IMR-90 (cell line): ENCODE data around the gene CDK6. TPM values are rescaled to one million over a fixed set of nuclear protein-coding genes. Genes with fewer than 3 reads are reported as not detected.
A peak's percentile ranks its signal among the peaks of the same experiment; 100 is the strongest.

Experiments used
- ATAC-seq: fragments of 200-7000 bp; cut with Tn5 transposase; 2 replicates; pipeline ENCODE4 v1.9.1; 2020; ENCODE audit warnings: low read depth, mild to moderate bottlenecking, moderate library complexity
- BruUV-seq: library from RNA; stranded (reverse); fragments of 400-500 nt; replicated peaks from 2 replicates; lab custom pipeline; 2021; lab: Mats Ljungman, UMichigan
- CTCF ChIA-PET: fragments of 300-600 bp; formaldehyde crosslinking; extraction: SDS; loops from one replicate; lab custom pipeline; 2021; ENCODE audit warnings: antibody characterized with exemption; lab: Yijun Ruan, JAX
- POLR2A ChIA-PET: fragments of 300-600 bp; sonication (Branson Sonifier 250); formaldehyde crosslinking; loops from one replicate; lab custom pipeline; 2022; ENCODE audit warnings: antibody characterized with exemption; ENCODE audit not compliant: unreplicated experiment; lab: Charles Lee
- DNase-seq: peaks from one replicate; pipeline ENCODE4 v3.0.0; 2013
- H2AFZ ChIP-seq: replicated peaks from 2 replicates; pipeline ENCODE3; 2013; ENCODE audit warnings: low read length, mild to moderate bottlenecking; ENCODE audit not compliant: poor library complexity
- H2AK5ac ChIP-seq: 2 replicates; pipeline ENCODE4 v1.6.1; 2013; ENCODE audit warnings: low read depth, low read length, inconsistent platforms
- H2AK9ac ChIP-seq: replicated peaks from 2 replicates; pipeline ENCODE3; 2013; ENCODE audit warnings: mild to moderate bottlenecking, low read depth, low read length, moderate library complexity; ENCODE audit not compliant: poor library complexity
- H2BK120ac ChIP-seq: 2 replicates; pipeline ENCODE4 v1.6.1; 2013; ENCODE audit warnings: low read depth, low read length, inconsistent platforms
- H2BK15ac ChIP-seq: 3 replicates; pipeline ENCODE4 v1.6.1; 2013; ENCODE audit warnings: low read depth, low read length, inconsistent platforms
- H2BK20ac ChIP-seq: 2 replicates; pipeline ENCODE4 v1.6.1; 2013; ENCODE audit warnings: low read depth, mild to moderate bottlenecking, inconsistent platforms, low read length, moderate library complexity
- H2BK5ac ChIP-seq: 2 replicates; pipeline ENCODE4 v1.6.1; 2013; ENCODE audit warnings: mild to moderate bottlenecking, low read depth, low read length, inconsistent platforms; ENCODE audit not compliant: poor library complexity, severe bottlenecking
- H3K14ac ChIP-seq: replicated peaks from 2 replicates; pipeline ENCODE4 v1.6.1; 2013; ENCODE audit warnings: low read depth, low read length, inconsistent platforms
- H3K18ac ChIP-seq: 2 replicates; pipeline ENCODE4 v1.6.1; 2013; ENCODE audit warnings: low read depth, low read length, control low read depth
- H3K23ac ChIP-seq: 2 replicates; pipeline ENCODE4 v1.6.1; 2013; ENCODE audit warnings: low read depth, low read length, inconsistent platforms
- H3K27ac ChIP-seq: 2 replicates; pipeline ENCODE4 v1.5.1; 2013; ENCODE audit warnings: mild to moderate bottlenecking, control low read depth, low read length; ENCODE audit not compliant: insufficient read depth
- H3K27me3 ChIP-seq: 2 replicates; pipeline ENCODE4 v1.6.1; 2013; ENCODE audit warnings: low read length; ENCODE audit not compliant: control insufficient read depth, insufficient read depth
- H3K36me3 ChIP-seq: 2 replicates; pipeline ENCODE4 v1.6.1; 2013; ENCODE audit warnings: low read length, mixed read lengths; ENCODE audit not compliant: control insufficient read depth, insufficient read depth
- H3K4ac ChIP-seq: 2 replicates; pipeline ENCODE4 v1.6.1; 2013; ENCODE audit warnings: low read depth, low read length, inconsistent platforms
- H3K4me1 ChIP-seq: 2 replicates; pipeline ENCODE4 v1.6.1; 2013; ENCODE audit warnings: low read length, mixed read lengths; ENCODE audit not compliant: control insufficient read depth, insufficient read depth
- H3K4me2 ChIP-seq: 2 replicates; pipeline ENCODE4 v1.6.1; 2013; ENCODE audit warnings: low read depth, mild to moderate bottlenecking, control low read depth, low read length, moderate library complexity
- H3K4me3 ChIP-seq: 2 replicates; pipeline ENCODE4 v1.5.1; 2013; ENCODE audit warnings: low read depth, mild to moderate bottlenecking, control low read depth, low read length, moderate library complexity; ENCODE audit not compliant: insufficient read depth
- H3K56ac ChIP-seq: 2 replicates; pipeline ENCODE4 v1.6.1; 2013; ENCODE audit warnings: low read length, inconsistent platforms; ENCODE audit not compliant: insufficient read depth; ENCODE audit errors: extremely low read depth
- H3K79me1 ChIP-seq, 2 experiments: 2 replicates each; pipeline ENCODE4 v1.6.1; 2013; ENCODE audit warnings: low read length in 2 of 2, inconsistent platforms in 1 of 2, low read depth in 1 of 2
- H3K9ac ChIP-seq: 2 replicates; pipeline ENCODE4 v1.6.1; 2013; ENCODE audit warnings: low read depth, low read length, control low read depth
- H3K9me1 ChIP-seq: 2 replicates; pipeline ENCODE4 v1.6.1; 2013; ENCODE audit warnings: low read length, inconsistent platforms; ENCODE audit not compliant: insufficient read depth
- H3K9me3 ChIP-seq: 2 replicates; pipeline ENCODE4 v1.6.1; 2013; ENCODE audit warnings: low read length; ENCODE audit not compliant: control insufficient read depth, insufficient read depth
- H4K20me1 ChIP-seq: 2 replicates; pipeline ENCODE4 v1.6.1; 2013; ENCODE audit warnings: low read length, inconsistent platforms; ENCODE audit not compliant: insufficient read depth
- H4K5ac ChIP-seq: 2 replicates; pipeline ENCODE4 v1.6.1; 2013; ENCODE audit warnings: mild to moderate bottlenecking, low read depth, low read length, control low read depth
- H4K8ac ChIP-seq, 2 experiments: 2 replicates each; pipeline ENCODE4 v1.6.1; 2013; ENCODE audit warnings: low read depth in 2 of 2, low read length in 2 of 2, control low read depth in 1 of 2, inconsistent platforms in 1 of 2
- H4K91ac ChIP-seq: 2 replicates; pipeline ENCODE4 v1.6.1; 2013; ENCODE audit warnings: low read depth, low read length, inconsistent platforms; ENCODE audit not compliant: insufficient read depth
- BHLHE40 ChIP-seq: fragments of 150-350 bp; IDR thresholded peaks from 2 replicates; pipeline ENCODE4 v1.6.1; 2016; ENCODE audit warnings: mild to moderate bottlenecking, low read depth, low read length
- CEBPB ChIP-seq: IDR thresholded peaks from 2 replicates; pipeline ENCODE4 v1.6.1; 2012; ENCODE audit warnings: low read depth, low read length, improper control_type of control experiment
- CHD1 ChIP-seq: IDR thresholded peaks from 2 replicates; pipeline ENCODE4 v1.6.1; 2012; ENCODE audit warnings: low read depth, low read length, improper control_type of control experiment
- FOS ChIP-seq: fragments of 150-350 bp; IDR thresholded peaks from 2 replicates; pipeline ENCODE4 v1.6.1; 2016; ENCODE audit warnings: low read depth, low read length
- MAFK ChIP-seq: IDR thresholded peaks from 2 replicates; pipeline ENCODE4 v1.6.1; 2012; ENCODE audit warnings: low read depth, low read length, improper control_type of control experiment
- MAZ ChIP-seq: IDR thresholded peaks from 2 replicates; pipeline ENCODE4 v1.6.1; 2012; ENCODE audit warnings: low read depth, mild to moderate bottlenecking, low read length, improper control_type of control experiment, moderate library complexity, borderline replicate concordance
- MXI1 ChIP-seq: IDR thresholded peaks from 2 replicates; pipeline ENCODE4 v1.6.1; 2012; ENCODE audit warnings: low read depth, mild to moderate bottlenecking, low read length, moderate library complexity, borderline replicate concordance
- NFE2L2 ChIP-seq: fragments of 150-350 bp; IDR thresholded peaks from 2 replicates; pipeline ENCODE4 v1.6.1; 2016; ENCODE audit warnings: low read depth, mild to moderate bottlenecking, low read length
- POLR2A ChIP-seq: IDR thresholded peaks from 2 replicates; pipeline ENCODE4 v1.6.1; 2012; ENCODE audit warnings: mild to moderate bottlenecking, low read depth, low read length
- RAD21 ChIP-seq: IDR thresholded peaks from 2 replicates; pipeline ENCODE4 v1.6.1; 2012; ENCODE audit warnings: low read length, improper control_type of control experiment
- RCOR1 ChIP-seq: IDR thresholded peaks from 2 replicates; pipeline ENCODE4 v1.6.1; 2012; ENCODE audit warnings: mild to moderate bottlenecking, low read length, improper control_type of control experiment; ENCODE audit not compliant: insufficient replicate concordance
- SMC3 ChIP-seq: fragments of 150-350 bp; IDR thresholded peaks from 2 replicates; pipeline ENCODE4 v1.6.1; 2016; ENCODE audit warnings: low read depth, mild to moderate bottlenecking, antibody characterized with exemption, low read length, moderate library complexity
- WGBS, 2 experiments: methylation state at CpG; one replicate each; pipeline versions ENCODE4 v1.1.5 to v1.1.7; 2013; ENCODE audit warnings: missing lambda C conversion rate in 2 of 2; ENCODE audit not compliant: insufficient read length in 1 of 2; ENCODE audit errors: extremely low coverage in 2 of 2; 5-methylcytosine and 5-hydroxymethylcytosine counted together
- dilution Hi-C: fragments of 300-500 bp; cut with HindIII; formaldehyde crosslinking; loops from one replicate; pipeline ENCODE4 v1.14.3; 2018; ENCODE audit warnings: low sequenced_read_pairs; ENCODE audit not compliant: unreplicated experiment
- in situ Hi-C: fragments of 300-500 bp; cut with MboI; formaldehyde crosslinking; loops from 3 replicates; pipeline ENCODE4 v1.14.3; 2019; ENCODE audit warnings: low sequenced_read_pairs, inconsistent platforms, mixed read lengths
- intact Hi-C: fragments of 100-400 bp; cut with micrococcal nuclease; formaldehyde crosslinking; loops from 2 replicates; pipeline ENCODE4 v1.10.0; 2022
- polyA plus RNA-seq, 3 experiments: library from polyadenylated mRNA; depleted of rRNA; stranded (reverse); fragments of >200 nt; gene quantifications; 2 replicates each; pipeline ENCODE4 v1.2.3, GENCODE V29; 2012; ENCODE audit warnings: low replicate concordance in 1 of 3
- total RNA-seq: library from RNA; depleted of rRNA; stranded (reverse); fragments of >200 nt; gene quantifications from 2 replicates; pipeline ENCODE4 v1.2.3, GENCODE V29; 2012
- TF ChIP-seq, protein P1 (sequence below): fragments of 150-350 bp; IDR thresholded peaks from 2 replicates; pipeline ENCODE4 v1.6.1; 2017; ENCODE audit warnings: mild to moderate bottlenecking, antibody characterized with exemption, low read length, low read depth
- TF ChIP-seq, protein P2 (sequence below): conservative IDR thresholded peaks from 2 replicates; pipeline ENCODE4 v1.5.1; 2012; ENCODE audit warnings: mild to moderate bottlenecking, low read depth, low read length, improper control_type of control experiment
- TF ChIP-seq, protein P3 (sequence below): fragments of 150-350 bp; IDR thresholded peaks from 2 replicates; pipeline ENCODE4 v1.6.1; 2016; ENCODE audit warnings: low read depth, mild to moderate bottlenecking, low read length, moderate library complexity, borderline replicate concordance

Gene CDK6
- total and polyA plus RNA-seq, 2 of the 4 experiments (the other 2 are of a cell fraction) = 21.5 to 195 TPM

DNA sequence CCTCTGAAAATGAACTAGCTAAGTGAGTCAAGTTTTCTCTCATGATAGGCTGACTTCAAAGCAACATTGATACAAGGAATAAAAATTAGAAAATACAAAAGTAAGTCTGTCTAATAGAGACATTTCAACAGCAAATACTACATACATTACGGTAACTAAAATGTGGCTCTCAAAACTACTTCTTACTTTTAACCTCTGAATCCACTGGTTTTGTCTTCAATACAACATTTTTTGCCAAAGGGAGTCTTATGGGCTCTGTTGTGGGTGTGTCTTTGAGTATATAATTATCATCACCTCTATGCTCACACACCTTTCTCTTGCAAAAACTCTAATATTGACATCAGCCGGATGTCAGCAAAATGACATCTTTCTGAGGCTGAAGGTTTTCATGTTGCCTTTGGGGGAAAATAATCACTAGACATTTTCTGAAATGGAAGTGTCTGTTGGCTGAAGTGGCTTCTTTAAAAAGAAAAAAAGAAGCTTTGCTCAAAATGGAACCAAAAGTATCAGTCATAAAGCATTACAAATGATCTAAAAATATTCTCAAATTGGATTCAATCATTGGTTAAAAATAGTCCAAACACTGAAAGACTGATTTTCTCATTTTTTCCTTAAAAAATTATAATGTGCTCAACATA, 204.4 kb downstream of the CDK6 start:
- no TSS peak for BruUV-seq
- POLR2A ChIA-PET = no interaction called here
- peak overlapping the region; percentile 20; the same call in 1 of the 2 replicates for H3K23ac ChIP-seq
- H2BK20ac ChIP-seq = no peak overlapping the region; the same call in 1 of the 2 replicates
- DNase-seq (no peak), ATAC-seq (no peak)
- no peak overlapping the region; the same call in 1 of the 2 replicates for H3K56ac ChIP-seq
- no peak overlapping the region for H2BK5ac ChIP-seq
- no CpG with 5 or more reads among the region's 2 CpGs for WGBS, 2 experiments
- CTCF ChIA-PET = interaction anchor here (0.6 to 1.4 kb wide), 2 partner anchors 12 to 20 kb away, joined by 3 to 4 read pairs; no protein-coding TSS in a partner anchor
- peaks cover 6% of the 10 kb centered on the region for H3K4me1 ChIP-seq
- dilution Hi-C loops = no loop called here
- no peak overlapping the region for H3K4me2 ChIP-seq
- H2AK9ac ChIP-seq = no peak overlapping the region
- H2AK5ac ChIP-seq = no peak overlapping the region
- no peaks in the 10 kb centered on the region for H3K27me3 ChIP-seq
- TF ChIP-seq, protein P1, sequence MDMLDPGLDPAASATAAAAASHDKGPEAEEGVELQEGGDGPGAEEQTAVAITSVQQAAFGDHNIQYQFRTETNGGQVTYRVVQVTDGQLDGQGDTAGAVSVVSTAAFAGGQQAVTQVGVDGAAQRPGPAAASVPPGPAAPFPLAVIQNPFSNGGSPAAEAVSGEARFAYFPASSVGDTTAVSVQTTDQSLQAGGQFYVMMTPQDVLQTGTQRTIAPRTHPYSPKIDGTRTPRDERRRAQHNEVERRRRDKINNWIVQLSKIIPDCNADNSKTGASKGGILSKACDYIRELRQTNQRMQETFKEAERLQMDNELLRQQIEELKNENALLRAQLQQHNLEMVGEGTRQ = no peak
- TF ChIP-seq MAFK = no peak
- no peak for TF ChIP-seq SMC3
- TF ChIP-seq MXI1 = no peak
- no peak for TF ChIP-seq CEBPB
- no peak for TF ChIP-seq RCOR1
- TF ChIP-seq NFE2L2 = no peak
- no peak for TF ChIP-seq CHD1
- no peak for TF ChIP-seq FOS
- TF ChIP-seq, protein P2, sequence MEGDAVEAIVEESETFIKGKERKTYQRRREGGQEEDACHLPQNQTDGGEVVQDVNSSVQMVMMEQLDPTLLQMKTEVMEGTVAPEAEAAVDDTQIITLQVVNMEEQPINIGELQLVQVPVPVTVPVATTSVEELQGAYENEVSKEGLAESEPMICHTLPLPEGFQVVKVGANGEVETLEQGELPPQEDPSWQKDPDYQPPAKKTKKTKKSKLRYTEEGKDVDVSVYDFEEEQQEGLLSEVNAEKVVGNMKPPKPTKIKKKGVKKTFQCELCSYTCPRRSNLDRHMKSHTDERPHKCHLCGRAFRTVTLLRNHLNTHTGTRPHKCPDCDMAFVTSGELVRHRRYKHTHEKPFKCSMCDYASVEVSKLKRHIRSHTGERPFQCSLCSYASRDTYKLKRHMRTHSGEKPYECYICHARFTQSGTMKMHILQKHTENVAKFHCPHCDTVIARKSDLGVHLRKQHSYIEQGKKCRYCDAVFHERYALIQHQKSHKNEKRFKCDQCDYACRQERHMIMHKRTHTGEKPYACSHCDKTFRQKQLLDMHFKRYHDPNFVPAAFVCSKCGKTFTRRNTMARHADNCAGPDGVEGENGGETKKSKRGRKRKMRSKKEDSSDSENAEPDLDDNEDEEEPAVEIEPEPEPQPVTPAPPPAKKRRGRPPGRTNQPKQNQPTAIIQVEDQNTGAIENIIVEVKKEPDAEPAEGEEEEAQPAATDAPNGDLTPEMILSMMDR = no peak
- TF ChIP-seq, protein P3, sequence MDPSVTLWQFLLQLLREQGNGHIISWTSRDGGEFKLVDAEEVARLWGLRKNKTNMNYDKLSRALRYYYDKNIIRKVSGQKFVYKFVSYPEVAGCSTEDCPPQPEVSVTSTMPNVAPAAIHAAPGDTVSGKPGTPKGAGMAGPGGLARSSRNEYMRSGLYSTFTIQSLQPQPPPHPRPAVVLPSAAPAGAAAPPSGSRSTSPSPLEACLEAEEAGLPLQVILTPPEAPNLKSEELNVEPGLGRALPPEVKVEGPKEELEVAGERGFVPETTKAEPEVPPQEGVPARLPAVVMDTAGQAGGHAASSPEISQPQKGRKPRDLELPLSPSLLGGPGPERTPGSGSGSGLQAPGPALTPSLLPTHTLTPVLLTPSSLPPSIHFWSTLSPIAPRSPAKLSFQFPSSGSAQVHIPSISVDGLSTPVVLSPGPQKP = no peak
- no peak for TF ChIP-seq RAD21
- TF ChIP-seq MAZ = no peak
- no peak for TF ChIP-seq BHLHE40
- no peak for TF ChIP-seq POLR2A
- H4K5ac ChIP-seq = no peak overlapping the region
- intact Hi-C loops = no loop called here
- no peak overlapping the region for H3K4ac ChIP-seq
- H4K8ac ChIP-seq = peak overlapping the region in 1 of 2 experiments; percentile 23; a peak in 1 of 4 replicates
- H3K14ac ChIP-seq = peak overlapping the region; percentile 60; the same call in 1 of the 2 replicates
- no peak overlapping the region for H2BK120ac ChIP-seq
- H3K79me1 ChIP-seq = peaks cover 37 to 56% of the 10 kb centered on the region in 2 experiments
- H3K9me1 ChIP-seq = peaks cover 12% of the 10 kb centered on the region
- peaks cover 5% of the 10 kb centered on the region for H3K36me3 ChIP-seq
- in situ Hi-C loops = no loop called here
- peaks cover 21% of the 10 kb centered on the region; the same call in 1 of the 2 replicates for H4K20me1 ChIP-seq
- H2AFZ ChIP-seq = no peak overlapping the region
- H4K91ac ChIP-seq = no peak overlapping the region
- H3K9me3 ChIP-seq = no peaks in the 10 kb centered on the region; the same call in 1 of the 2 replicates
- H3K4me3 ChIP-seq = no peak overlapping the region
- H2BK15ac ChIP-seq = no peak overlapping the region
- H3K27ac ChIP-seq = no peak overlapping the region
- H3K9ac ChIP-seq = no peak overlapping the region
- H3K18ac ChIP-seq = no peak overlapping the region
